Right renal pelvis (tissue), 4 donors: Measurements from ENCODE around the gene ZNF684. TPM values are rescaled to one million over a fixed set of nuclear protein-coding genes. Genes with fewer than 3 reads are reported as not detected.
"Not testable (repeated sequence)": the region's sequence is repeated elsewhere in the genome, so short reads cannot be mapped to it uniquely, and the experiment has no call there.

Experiments used
- DNase-seq, 4 donors: peaks; one replicate each; pipeline ENCODE4 v3.0.0-alpha.2; 2013; ENCODE audit warnings: low read depth in 4 of 4, low spot score in 3 of 4, missing footprints in 1 of 4
- polyA plus RNA-seq, 4 donors: library from polyadenylated mRNA; unstranded; fragments of 120-200 nt; gene quantifications; one replicate each; pipeline ENCODE4 v1.2.1, GENCODE V29; 2013; ENCODE audit not compliant: insufficient read length in 4 of 4

Gene ZNF684
- polyA plus RNA-seq, result 10 to 100 TPM in 3 of 4 donors, 1 to 10 TPM in 1; 7.7 to 12.3 (median 11.3) TPM

DNA sequence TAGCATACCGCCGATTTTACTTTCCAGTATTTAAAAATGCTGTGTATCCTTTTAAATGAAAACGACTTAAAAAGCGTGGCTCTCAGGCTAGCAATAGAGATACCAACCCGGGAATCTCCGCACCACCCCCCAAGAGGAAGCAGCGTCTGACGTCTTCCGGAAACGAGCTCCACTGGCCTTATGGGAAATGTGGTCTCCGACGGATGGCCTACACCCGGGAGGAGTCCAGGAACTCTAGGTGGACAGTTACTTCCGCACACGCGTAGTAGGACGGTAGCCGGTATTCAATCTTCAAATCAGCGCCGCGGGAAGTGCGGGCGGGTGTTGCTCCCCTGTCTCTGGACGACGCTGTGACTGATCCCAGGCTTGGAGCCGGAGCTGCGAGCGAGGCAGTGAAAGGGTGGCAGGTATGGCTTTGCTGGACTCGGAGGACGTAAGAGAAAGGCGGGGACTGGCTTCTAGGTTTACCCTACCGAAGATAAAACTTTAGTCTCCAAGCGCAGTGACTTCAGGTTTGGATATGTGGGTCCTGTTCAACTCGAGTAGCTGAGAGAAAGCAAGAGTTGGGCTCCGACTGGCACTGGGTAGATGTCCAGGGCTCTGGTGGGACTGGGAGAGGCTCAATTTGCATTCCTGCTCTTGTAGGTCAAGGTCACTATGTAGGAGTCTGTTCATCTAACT, at the start of gene ZNF684:
ZNF684 (plus strand) TSS at position 257 of the 681 bp plus-strand sequence. CDS start 1,530 bp downstream, outside the sequence.
- DNase-seq, result peak; percentile 85 to 88 (median 86)

DNA sequence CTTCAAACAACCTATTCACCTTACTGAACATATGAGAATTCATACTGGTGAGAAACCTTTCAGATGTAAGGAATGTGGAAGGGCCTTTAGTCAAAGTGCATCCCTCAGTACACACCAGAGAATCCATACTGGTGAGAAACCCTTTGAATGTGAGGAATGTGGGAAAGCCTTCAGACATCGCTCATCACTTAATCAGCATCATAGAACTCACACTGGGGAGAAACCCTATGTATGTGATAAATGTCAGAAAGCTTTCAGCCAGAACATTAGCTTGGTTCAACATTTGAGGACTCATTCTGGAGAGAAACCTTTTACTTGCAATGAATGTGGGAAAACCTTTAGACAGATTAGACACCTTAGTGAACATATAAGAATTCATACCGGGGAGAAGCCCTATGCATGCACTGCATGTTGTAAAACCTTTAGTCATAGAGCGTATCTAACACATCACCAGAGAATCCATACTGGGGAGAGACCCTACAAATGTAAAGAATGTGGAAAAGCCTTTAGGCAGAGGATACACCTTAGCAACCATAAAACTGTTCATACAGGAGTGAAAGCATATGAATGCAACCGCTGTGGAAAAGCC, 36.0 kb upstream of the ZNF684 start:
- DNase-seq, result no peak

DNA sequence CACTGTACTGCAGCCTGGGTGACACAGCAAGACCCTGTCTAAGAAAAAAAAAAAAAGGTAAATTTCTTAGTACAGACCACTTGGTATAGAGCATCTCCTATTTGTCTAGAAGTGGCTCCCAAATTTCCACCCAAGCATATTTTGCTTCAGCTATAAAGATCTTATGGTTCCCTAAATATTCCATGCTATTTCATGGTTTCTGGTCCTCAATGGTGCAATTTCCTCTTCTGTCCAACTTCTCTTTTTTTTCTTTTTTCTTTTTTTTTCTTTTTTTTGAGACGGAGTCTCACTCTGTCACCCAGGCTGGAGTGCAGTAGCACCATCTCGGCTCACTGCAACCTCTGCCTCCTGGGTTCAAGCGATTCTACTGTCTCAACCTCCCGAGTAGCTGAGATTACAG, 28.8 kb upstream of the ZNF684 start:
- DNase-seq, result not testable (repeated sequence)

DNA sequence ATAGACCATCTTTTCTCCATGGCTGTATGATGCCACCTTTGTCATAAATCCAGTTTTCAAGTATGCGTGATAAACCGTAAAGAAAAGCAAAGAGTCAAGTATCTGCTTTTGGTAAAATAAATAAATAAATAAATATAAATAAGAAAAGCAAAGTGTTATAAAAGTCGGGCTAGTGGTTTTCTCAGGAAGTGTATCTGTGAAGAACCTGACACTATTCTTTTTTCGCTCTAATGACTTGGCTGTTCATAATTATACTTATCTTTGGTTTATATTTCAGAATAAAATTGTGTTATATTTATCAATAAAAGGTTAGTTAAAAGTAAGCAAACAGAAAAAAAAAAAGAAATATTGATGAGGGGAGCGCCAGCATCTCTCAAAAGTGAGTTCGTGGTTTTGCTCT, 23.5 kb upstream of the ZNF684 start:
- DNase-seq, result no peak

DNA sequence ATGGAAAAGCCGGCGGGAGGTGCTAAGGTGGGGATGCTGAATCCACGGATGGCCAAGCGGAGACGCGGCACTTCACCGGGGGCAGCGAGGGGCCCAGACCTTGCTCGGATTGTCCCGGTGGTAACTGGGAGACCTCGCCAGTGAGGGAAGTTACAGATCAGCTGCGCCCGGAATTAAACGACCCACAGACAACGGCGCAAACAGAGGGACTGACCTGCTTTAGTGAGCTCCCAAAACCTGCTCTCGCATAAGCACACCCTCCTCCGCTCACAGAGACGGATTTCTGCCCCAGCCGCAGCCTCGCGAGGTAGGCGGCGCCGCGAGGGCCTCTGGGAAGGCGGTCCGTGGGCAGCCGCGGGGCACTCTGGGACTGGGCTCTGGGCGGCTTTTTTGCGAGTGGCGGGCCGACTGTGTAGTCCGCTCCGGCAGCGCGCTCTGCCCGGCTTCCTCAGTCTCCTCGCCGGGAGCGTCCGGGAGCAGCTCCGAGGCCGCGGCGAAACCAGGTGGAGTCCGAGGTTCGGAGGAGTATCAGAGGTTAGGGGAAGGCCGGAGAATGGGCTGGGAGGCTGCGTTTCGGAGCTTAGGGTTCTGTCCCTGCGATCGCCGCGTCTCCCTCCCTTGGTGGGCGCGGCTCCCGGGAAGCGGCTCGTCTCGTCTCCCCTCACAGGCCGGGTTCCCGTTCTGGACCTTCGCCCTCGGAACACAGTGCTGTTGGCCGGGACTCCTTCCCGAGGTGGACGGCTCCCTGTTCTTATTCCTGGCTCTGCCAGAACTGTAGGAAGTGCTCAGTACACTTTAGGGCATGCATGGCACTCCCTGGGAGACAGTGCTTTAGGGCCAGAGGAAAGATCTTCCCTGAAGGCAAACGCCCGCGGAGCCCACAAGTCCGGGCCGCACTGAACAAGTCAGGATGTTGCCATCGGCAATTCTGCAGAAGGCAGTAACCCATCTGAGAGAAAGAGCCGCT, 22.8 kb upstream of the ZNF684 start, which contains the start of gene EXO5:
EXO5 (plus strand) TSS at position 393 of the 967 bp plus-strand sequence. CDS start 5,778 bp downstream, outside the sequence.
- peak in 3 of 4 donors; percentile 32 to 56 (median 42) for DNase-seq

DNA sequence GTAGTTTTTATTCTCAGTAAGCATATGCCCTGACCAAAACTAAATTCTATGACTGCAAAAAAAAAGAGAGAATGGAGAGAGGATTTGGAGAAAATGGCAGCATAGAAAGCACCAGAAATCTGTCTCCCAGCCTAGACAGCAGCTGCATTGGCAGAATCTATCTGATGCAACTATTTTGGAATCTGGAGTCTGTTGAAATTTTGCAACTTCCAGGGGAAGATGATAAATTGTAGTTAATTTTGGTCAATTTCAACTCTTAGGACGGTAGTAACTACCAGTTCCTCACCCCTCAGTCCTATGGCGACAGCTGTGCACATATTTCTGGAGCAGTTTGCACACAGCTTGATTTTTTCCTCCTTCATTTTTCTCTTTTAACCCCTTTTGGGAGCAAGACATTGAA, 11.9 kb upstream of the ZNF684 start:
- no peak for DNase-seq

DNA sequence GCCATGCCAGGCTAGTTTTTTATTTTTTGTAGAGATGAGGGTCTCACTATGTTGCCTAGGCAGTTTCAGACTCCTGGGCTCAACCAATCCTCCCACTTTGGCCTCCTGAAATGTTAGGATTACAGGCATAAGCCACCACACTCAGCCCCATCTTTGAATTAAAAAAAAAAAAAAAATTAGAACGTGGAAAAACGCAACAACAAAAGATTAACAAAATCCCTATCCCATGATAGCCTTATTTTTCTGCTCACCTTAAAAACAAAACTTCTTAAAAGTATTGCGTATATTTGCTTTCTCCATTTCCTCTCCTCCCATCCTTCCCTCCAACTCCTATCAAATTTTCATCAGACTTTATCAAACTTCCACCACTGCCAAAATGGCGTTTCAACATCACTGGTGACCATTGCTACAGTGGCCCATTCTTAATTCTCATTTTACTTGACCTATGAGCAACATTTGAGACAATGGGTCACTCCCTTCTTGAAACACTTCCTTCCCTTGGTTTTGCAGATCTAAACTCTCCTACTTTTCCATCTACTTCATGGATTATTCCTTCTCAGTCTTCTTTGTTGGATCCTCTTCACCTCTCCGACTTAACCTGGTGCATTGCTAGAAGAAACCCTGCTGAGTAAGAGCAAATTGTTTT, 579 bp upstream of the ZNF684 start:
- no peak for DNase-seq

DNA sequence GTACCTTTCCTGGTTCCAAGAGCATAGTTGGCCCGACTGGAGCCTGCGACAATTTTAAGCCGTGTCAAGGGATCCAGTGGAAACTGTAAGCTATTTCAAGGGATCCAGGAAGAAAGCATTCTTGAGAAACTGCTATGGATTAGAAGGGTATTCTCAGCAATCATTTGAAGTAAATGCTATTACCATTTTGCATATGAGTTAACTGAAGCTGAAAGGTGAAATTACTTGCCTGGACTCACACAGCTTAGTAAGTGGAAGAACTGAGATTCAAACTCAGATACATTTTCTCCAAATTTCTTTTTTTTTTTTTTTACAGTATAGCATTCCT, 589 bp downstream of the ZNF684 start:
- no peak for DNase-seq

DNA sequence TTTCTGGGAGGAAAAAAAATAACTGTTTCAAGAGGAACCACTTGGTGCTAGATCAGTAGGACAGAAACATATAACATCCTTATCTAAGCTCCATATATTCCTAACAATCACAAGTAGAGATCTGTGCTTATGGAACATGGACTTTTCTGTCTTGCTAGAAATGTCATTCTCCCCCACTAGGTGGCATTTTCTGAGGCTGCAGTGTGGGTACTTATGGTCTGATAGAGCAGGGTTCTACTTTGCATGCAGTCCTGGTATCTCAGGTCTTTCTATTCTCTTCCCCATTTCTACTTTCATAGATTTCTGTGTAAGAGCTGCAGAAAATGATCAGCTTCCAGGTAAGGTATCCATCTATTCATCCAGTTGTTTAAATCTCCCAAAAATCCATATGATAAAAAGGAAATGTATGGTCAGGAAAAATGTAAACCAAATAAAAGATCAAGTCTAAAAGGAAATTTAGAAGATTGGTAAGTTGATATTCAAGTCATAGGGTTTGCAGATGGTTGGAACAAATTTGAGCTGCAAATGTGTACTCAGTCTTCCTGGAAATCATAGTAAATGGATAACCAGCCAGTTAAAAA, 1.5 kb downstream of the ZNF684 start:
- DNase-seq, result no peak

DNA sequence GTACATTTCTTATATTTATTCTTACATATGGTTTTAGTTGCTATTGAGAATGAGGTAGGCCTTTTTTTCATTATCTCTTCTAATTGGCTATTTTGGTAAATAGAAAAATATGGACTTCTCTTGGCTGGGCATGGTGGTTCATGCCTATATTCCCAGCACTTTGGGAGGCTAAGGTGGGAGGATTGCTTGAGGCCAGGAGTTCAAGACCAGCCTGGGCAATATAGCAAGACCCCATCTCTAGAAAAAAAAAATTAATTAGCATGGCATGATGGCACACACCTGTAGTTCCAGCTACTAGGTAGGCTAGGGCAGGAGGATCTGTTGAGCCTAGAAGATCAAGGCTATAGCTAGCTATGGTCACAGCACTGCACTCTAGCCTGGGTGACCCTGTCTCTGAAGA, 3.2 kb downstream of the ZNF684 start:
- DNase-seq, result no peak

DNA sequence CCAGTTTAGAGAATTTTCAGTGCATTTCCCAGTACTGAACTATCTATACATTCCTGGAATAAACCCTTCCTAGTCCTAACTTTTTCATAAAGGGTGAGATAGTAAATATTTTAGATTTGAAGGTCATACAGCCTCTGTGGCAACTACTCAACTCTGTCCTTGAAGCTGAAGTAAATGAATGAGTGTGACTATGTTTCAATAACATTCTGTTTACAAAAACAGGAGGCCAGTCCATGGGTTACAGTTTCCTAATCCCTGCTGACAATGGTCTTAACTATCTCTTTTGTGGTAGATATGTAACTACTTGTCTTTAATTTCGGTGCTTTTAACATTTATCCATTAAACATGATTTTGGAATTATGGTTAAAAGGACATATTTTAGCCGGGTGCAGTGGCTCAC, 4.3 kb downstream of the ZNF684 start:
- DNase-seq, result no peak

DNA sequence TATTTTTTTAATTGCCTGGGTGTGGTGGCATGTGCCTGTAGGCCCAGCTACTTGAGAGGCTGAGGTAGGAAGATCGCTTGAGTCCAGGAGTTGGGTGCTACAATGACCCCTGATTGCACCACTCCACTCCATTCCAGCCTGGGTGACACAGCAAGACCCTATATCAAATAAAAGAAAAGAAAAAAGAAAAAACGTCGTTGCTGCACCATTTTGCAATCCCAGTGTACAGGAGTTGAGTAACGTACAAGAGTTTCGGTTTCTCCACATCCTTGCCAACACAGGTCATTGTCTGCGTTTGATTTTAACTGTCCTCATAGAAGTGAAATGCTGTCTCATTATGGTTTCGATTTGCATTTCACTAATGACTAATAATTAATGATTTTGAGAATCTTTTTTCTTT, 7.9 kb downstream of the ZNF684 start:
- DNase-seq, result no peak

DNA sequence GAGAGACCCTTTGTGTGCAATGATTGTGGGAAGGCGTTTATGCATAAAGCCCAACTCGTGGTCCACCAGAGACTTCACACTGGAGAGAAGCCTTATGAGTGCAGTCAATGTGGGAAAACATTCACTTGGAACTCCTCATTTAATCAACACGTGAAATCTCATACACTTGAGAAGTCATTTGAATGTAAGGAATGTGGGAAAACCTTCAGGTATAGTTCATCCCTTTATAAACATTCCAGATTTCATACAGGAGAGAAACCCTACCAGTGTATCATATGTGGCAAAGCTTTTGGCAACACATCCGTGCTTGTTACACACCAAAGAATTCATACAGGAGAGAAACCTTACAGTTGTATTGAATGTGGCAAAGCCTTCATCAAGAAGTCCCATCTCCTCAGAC, 15.5 kb downstream of the ZNF684 start:
- no peak for DNase-seq

DNA sequence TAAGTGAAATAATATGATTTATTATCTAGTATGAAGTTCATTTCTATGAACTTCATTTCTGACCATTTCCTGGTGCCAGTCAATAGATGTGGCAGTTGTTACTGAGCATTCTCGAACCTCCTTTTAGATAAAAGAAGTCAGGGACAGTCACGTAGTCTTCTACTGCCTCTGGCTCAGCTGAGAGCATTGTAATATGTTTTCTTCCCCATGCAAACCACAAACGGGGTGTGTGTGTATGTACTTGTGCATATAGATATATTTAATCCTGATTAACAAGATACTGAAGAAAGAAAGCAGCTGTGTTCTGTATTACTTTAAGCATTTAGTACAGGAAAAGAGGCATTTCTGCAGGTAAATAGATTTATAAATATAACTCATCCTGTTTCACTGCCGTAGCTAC, 21.6 kb downstream of the ZNF684 start:
- DNase-seq, result no peak

DNA sequence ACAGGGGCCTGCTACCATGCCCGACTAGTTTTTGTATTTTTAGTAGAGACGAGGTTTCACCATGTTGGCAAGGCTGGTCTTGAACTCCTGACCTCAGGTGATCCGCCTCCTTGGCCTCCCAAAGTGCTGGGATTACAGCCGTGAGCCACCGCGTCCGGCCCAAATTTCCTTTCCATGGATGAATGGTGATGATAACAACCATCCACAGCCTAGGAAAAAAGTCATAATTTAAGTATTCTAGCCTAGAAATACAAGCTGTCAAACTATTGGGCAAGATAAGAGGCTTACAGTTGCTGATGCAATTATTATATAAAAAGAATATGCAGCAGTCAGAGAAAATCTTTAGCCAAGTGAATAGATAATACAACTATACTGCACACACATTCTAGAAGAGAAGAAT, 23.4 kb downstream of the ZNF684 start:
- not testable (repeated sequence) for DNase-seq

DNA sequence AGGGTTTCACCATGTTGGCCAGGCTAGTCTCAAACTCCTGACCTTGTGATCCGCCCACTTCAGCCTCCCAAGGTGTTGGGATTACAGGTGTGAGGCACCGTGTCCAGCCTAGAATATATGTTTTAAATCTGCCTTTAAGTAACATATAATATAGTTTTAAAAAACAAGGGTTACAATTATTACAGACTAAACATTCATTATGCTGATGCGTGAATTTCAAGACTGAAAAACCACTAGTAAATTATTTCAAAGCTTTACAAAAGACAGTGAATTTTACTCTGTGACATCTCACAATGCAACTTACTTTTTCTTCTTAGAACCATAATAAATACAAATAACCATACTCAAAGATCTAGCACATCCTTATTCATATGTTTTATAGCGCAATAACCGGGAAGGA, 24.7 kb downstream of the ZNF684 start:
- DNase-seq, result no peak

DNA sequence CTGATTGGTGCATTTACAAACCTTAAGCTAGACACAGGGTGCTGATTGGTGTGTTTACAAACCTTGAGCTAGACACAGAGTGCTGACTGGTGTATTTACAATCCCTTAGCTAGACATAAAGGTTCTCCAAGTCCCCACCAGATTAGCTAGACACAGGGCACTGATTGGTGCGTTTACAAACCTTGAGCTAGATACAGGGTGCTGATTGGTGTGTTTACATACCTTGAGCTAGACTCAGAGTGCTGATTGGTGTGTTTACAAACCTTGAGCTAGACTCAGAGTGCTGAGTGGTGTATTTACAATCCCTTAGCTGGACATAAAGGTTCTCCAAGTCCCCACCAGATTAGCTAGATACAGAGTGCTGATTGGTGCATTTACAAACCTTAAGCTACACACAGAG, 26.8 kb downstream of the ZNF684 start:
- not testable (repeated sequence) for DNase-seq

DNA sequence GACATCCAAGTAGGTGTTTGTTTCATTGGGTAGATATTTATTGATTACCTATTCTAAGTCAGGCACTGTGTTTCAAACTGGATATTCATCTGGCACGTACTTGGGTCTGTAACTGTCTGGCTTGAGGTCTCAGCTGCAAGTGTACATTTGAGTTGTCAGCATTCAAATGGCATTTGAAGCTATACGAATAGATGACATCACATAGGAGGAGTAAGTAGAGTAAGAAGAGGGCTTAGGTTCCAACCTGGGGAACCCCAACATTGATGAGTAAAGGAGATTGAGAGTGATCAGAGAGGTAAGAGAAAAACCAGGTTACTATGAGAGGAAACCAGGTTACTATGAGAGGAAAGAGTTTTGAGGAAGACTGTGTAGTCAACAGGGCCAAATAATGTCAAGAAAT, 30.7 kb downstream of the ZNF684 start:
- no peak for DNase-seq

DNA sequence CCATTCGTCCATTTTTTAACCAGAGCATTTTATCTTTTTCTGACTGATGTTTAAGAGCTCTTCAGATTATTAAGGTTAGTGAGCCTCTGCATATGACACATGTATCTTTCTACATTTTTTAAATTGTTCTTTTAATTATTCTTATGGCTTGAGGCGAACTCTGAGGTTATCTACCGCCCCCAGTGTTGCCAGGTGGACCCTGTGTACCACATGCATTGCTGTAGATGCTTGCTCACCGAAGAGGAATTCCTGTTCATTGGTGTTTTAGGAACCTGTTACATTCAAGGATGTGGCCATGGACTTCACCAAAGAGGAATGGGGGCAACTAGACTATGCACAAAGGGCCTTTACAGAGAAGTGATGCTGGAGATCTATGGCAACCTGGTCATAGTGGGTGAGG, 31.8 kb downstream of the ZNF684 start:
- no peak for DNase-seq

DNA sequence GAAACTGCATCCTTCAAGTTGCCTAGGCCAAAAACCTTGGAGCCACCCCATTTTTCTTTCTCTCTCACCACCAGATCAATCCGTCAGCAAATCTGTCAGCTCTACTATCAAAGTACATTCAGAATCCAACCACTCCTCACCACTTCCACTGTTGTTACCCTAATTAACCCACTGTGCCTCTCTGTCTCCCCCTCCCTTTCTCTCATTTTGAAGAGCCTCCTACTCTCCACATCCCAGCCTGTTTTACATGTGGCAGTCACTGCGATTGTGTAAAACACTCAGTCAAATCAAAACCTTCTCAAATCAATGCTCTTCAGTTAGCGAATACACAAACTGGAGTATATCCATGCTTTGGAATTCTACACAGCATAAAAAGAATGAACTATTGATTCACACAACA, 33.1 kb downstream of the ZNF684 start:
- no peak for DNase-seq
